HCT116 (cell line): ENCODE results near the gene GNRH2. TPM values are rescaled to one million over a fixed set of nuclear protein-coding genes. Genes with fewer than 3 reads are reported as not detected.

Experiments
- ATAC-seq: fragments of 200-7000 bp; cut with Tn5 transposase; 2 replicates; pipeline ENCODE4 v1.9.1; 2020; ENCODE audit warnings: mild to moderate bottlenecking, moderate library complexity
- BruUV-seq: library from RNA; stranded (reverse); fragments of 400-500 nt; replicated peaks from 2 replicates; lab custom pipeline; 2021; lab: Mats Ljungman, UMichigan
- CTCF ChIA-PET: fragments of 300-600 bp; sonication (Branson Sonifier 250); formaldehyde crosslinking; loops from one replicate; lab custom pipeline; 2021; ENCODE audit warnings: antibody characterized with exemption; lab: Charles Lee
- POLR2A ChIA-PET: fragments of 300-600, 350-600 bp; sonication (Branson Sonifier 250); formaldehyde crosslinking; loops from one replicate; lab custom pipeline; 2021; ENCODE audit warnings: antibody characterized with exemption; lab: Charles Lee
- RAD21 ChIA-PET, 2 experiments: fragments of 300-600 bp; sonication (Branson Sonifier 250); formaldehyde crosslinking; loops; one replicate each; lab custom pipeline; 2023; ENCODE audit warnings: low total read pairs in 2 of 2; ENCODE audit not compliant: uncharacterized antibody in 2 of 2, unreplicated experiment in 2 of 2, low non-redundant PET in 1 of 2; lab: Charles Lee
- DNase-seq: peaks from one replicate; pipeline ENCODE4 v3.0.0-alpha.2; 2010; ENCODE audit warnings: low read depth, low spot score
- H2AFZ ChIP-seq: fragments of 200-600 bp; shearing (Covaris generic), sonication (generic); 2 replicates; pipeline ENCODE4 v1.6.1; 2017; ENCODE audit warnings: low read depth, mixed run types, mixed read lengths, antibody characterized with exemption, low read length; ENCODE audit not compliant: poor library complexity, severe bottlenecking
- H3K27ac ChIP-seq: 2 replicates; pipeline ENCODE4 v1.5.1; 2012; ENCODE audit warnings: low read depth, low read length
- H3K27me3 ChIP-seq: fragments of 200-600 bp; sonication (generic); 2 replicates; pipeline ENCODE4 v1.6.1; 2016; ENCODE audit warnings: mixed run types, low read length, mixed read lengths; ENCODE audit not compliant: insufficient read depth
- H3K36me3 ChIP-seq, 2 experiments: fragments of 200-500 bp in 1 of 2; fragments of 200-600 bp in 1 of 2; sonication (Bioruptor generic) in 1 of 2; sonication (generic) in 1 of 2; 2 replicates each; pipeline versions ENCODE4 v1.5.1 to v1.6.1; 2014 to 2016; ENCODE audit warnings: low read length in 2 of 2, inconsistent platforms in 1 of 2, mixed read lengths in 1 of 2, mixed run types in 1 of 2; ENCODE audit not compliant: insufficient read depth in 2 of 2, control insufficient read depth in 1 of 2
- H3K4me1 ChIP-seq, 2 experiments: fragments of 200-600 bp in 1 of 2; sonication (generic) in 1 of 2; 2 replicates each; pipeline versions ENCODE4 v1.5.1 to v1.6.1; 2012 to 2017; ENCODE audit warnings: low read length in 2 of 2, inconsistent platforms in 1 of 2, mild to moderate bottlenecking in 1 of 2, mixed read lengths in 1 of 2, mixed run types in 1 of 2, moderate library complexity in 1 of 2; ENCODE audit not compliant: insufficient read depth in 2 of 2, control insufficient read depth in 1 of 2
- H3K4me2 ChIP-seq: fragments of 200-600 bp; sonication (generic); 2 replicates; pipeline ENCODE4 v1.6.1; 2017; ENCODE audit warnings: mixed run types, low read length, mixed read lengths
- H3K4me3 ChIP-seq, 2 experiments: fragments of 200-600 bp in 1 of 2; sonication (generic) in 1 of 2; replicated peaks in 1 of 2; 2 replicates each; pipeline ENCODE4 v1.5.1; 2011 to 2016; ENCODE audit warnings: low read length in 2 of 2, control low read depth in 1 of 2, low read depth in 1 of 2, mild to moderate bottlenecking in 1 of 2, mixed read lengths in 1 of 2, mixed run types in 1 of 2
- H3K79me2 ChIP-seq: fragments of 200-600 bp; sonication (generic); 2 replicates; pipeline ENCODE4 v1.6.1; 2017; ENCODE audit warnings: mild to moderate bottlenecking, mixed run types, low read length, moderate library complexity, mixed read lengths; ENCODE audit not compliant: insufficient read depth
- H3K9ac ChIP-seq: fragments of 200-600 bp; sonication (generic); 2 replicates; pipeline ENCODE4 v1.6.1; 2016; ENCODE audit warnings: low read length, mixed read lengths
- H3K9me2 ChIP-seq: fragments of 200-600 bp; sonication (generic), shearing (Covaris generic); 2 replicates; pipeline ENCODE4 v1.6.1; 2017; ENCODE audit warnings: mixed run types, mild to moderate bottlenecking, moderate library complexity; ENCODE audit not compliant: insufficient read depth
- H3K9me3 ChIP-seq, 2 experiments: fragments of 200-500 bp in 1 of 2; fragments of 200-600 bp in 1 of 2; sonication (Bioruptor generic) in 1 of 2; sonication (generic) in 1 of 2; 2 replicates each; pipeline ENCODE4 v1.6.1; 2014 to 2017; ENCODE audit warnings: low read length in 2 of 2, mixed read lengths in 2 of 2, inconsistent platforms in 1 of 2, low read depth in 1 of 2, mild to moderate bottlenecking in 1 of 2, mixed run types in 1 of 2, moderate library complexity in 1 of 2; ENCODE audit not compliant: control insufficient read depth in 1 of 2, insufficient read depth in 1 of 2
- H4K20me1 ChIP-seq: fragments of 200-600 bp; sonication (generic), shearing (Covaris generic); 2 replicates; pipeline ENCODE4 v1.6.1; 2017; ENCODE audit warnings: mixed run types, mild to moderate bottlenecking, moderate library complexity; ENCODE audit not compliant: insufficient read depth
- EGR1 ChIP-seq: IDR thresholded peaks from 2 replicates; pipeline ENCODE4 v1.6.1; 2012; ENCODE audit warnings: low read depth
- POLR2A ChIP-seq: IDR thresholded peaks from 2 replicates; pipeline ENCODE4 v1.7.0; 2011; ENCODE audit warnings: borderline replicate concordance; ENCODE audit not compliant: insufficient read depth, insufficient read length; ENCODE audit errors: extremely low read depth
- POLR2AphosphoS5 ChIP-seq: IDR thresholded peaks from 2 replicates; pipeline ENCODE4 v1.6.1; 2011; ENCODE audit warnings: mild to moderate bottlenecking, low read depth, low read length, moderate library complexity
- SIN3A ChIP-seq: IDR thresholded peaks from 2 replicates; pipeline ENCODE4 v1.6.1; 2012; ENCODE audit warnings: low read depth
- YY1 ChIP-seq: IDR thresholded peaks from 2 replicates; pipeline ENCODE4 v1.6.1; 2011; ENCODE audit warnings: low read length, low read depth, moderate library complexity, mild to moderate bottlenecking; ENCODE audit not compliant: insufficient replicate concordance; ENCODE audit errors: extremely low read depth
- ZFX ChIP-seq: fragments of 450-650 bp; IDR thresholded peaks from 2 replicates; pipeline ENCODE4 v1.6.1; 2017
- intact Hi-C: fragments of 100-400 bp; cut with micrococcal nuclease; formaldehyde crosslinking; loops from 2 replicates; pipeline ENCODE4 v1.10.0; 2022
- total RNA-seq: library from RNA; stranded (reverse); gene quantifications from one replicate; pipeline ENCODE4 v1.2.1, GENCODE V29; 2021; ENCODE audit not compliant: unreplicated experiment
- TF ChIP-seq, protein P1 (sequence below): IDR thresholded peaks from 2 replicates; pipeline ENCODE4 v1.6.1; 2012
- TF ChIP-seq, protein P2 (sequence below): IDR thresholded peaks from 2 replicates; pipeline ENCODE4 v1.6.1; 2011; ENCODE audit warnings: mild to moderate bottlenecking, low read length, moderate library complexity; ENCODE audit not compliant: insufficient replicate concordance; ENCODE audit errors: extremely low read depth

Gene GNRH2
- total RNA-seq, 1 experiment from 2014 or later = 0.32 TPM

DNA sequence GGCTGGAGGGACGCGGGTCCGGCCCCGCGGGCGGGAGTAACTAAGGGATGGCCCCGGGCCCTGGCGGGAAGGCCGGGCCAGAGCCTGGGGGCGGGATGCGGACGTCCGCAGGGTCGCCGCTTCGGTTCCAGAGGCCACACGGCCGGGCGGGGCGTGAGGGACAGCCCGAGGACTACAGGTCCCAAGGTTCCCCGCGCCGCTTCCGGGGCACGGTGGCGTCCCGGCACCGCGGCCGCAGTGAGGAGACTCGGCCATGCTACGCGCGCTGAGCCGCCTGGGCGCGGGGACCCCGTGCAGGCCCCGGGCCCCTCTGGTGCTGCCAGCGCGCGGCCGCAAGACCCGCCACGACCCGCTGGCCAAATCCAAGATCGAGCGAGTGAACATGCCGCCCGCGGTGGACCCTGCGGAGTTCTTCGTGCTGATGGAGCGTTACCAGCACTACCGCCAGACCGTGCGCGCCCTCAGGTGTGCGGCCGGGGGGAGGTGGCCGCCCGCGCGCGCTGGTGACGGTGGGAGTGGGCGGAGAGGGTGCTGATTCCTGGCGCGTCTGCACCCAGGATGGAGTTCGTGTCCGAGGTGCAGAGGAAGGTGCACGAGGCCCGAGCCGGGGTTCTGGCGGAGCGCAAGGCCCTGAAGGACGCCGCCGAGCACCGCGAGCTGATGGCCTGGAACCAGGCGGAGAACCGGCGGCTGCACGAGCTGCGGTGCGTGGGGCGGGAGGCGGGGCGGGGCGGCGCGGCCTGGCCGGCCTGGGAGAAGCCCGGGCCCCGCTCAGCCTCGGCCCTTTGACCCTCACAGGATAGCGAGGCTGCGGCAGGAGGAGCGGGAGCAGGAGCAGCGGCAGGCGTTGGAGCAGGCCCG, 2.6 kb downstream of the GNRH2 start, which contains the start of gene MRPS26:
Gene MRPS26, plus strand, starts transcription at position 237 of the 861 bp plus-strand sequence. Its CDS starts 17 bp downstream, at position 254.
- H3K79me2 ChIP-seq = peaks cover 27% of the 10 kb centered on the region
- no peaks in the 10 kb centered on the region for H4K20me1 ChIP-seq
- peak; percentile 94 for ATAC-seq
- RAD21 ChIA-PET = interaction anchor here in 1 of 2 experiments (0.6 kb wide), 1 partner anchor 166 kb away, joined by 6 read pairs; no protein-coding TSS in a partner anchor
- CTCF ChIA-PET = interaction anchor here (1.2 kb wide), 1 partner anchor 8 kb away, joined by 6 read pairs; no protein-coding TSS in a partner anchor
- H3K9me2 ChIP-seq = no peaks in the 10 kb centered on the region
- TF ChIP-seq ZFX (peak; percentile 99), POLR2A (peak; percentile 87), EGR1 (peak; percentile 65), SIN3A (peak; percentile 88), YY1 (peak; percentile 76), POLR2AphosphoS5 (peak; percentile 85)
- TF ChIP-seq, protein P1, sequence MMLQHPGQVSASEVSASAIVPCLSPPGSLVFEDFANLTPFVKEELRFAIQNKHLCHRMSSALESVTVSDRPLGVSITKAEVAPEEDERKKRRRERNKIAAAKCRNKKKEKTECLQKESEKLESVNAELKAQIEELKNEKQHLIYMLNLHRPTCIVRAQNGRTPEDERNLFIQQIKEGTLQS = no peak
- TF ChIP-seq, protein P2, sequence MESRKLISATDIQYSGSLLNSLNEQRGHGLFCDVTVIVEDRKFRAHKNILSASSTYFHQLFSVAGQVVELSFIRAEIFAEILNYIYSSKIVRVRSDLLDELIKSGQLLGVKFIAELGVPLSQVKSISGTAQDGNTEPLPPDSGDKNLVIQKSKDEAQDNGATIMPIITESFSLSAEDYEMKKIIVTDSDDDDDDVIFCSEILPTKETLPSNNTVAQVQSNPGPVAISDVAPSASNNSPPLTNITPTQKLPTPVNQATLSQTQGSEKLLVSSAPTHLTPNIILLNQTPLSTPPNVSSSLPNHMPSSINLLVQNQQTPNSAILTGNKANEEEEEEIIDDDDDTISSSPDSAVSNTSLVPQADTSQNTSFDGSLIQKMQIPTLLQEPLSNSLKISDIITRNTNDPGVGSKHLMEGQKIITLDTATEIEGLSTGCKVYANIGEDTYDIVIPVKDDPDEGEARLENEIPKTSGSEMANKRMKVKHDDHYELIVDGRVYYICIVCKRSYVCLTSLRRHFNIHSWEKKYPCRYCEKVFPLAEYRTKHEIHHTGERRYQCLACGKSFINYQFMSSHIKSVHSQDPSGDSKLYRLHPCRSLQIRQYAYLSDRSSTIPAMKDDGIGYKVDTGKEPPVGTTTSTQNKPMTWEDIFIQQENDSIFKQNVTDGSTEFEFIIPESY = no peak
- H3K4me3 ChIP-seq = peak within 1 kb of the TSS; percentile 73 to 97
- peak within 1 kb of the TSS; percentile 97 for H3K4me2 ChIP-seq
- H3K36me3 ChIP-seq = peaks cover 5 to 13% of the 10 kb centered on the region in 2 experiments; a peak in 2 of 4 replicates
- H3K4me1 ChIP-seq = peaks cover 4 to 27% of the 10 kb centered on the region in 2 experiments; a peak in 3 of 4 replicates
- H3K27me3 ChIP-seq = no peaks in the 10 kb centered on the region
- H3K27ac ChIP-seq = peak within 1 kb of the TSS; percentile 87
- H3K9me3 ChIP-seq = no peaks in the 10 kb centered on the region
- intact Hi-C loops = no loop called here
- peak within 1 kb of the TSS; percentile 29 for H2AFZ ChIP-seq
- peak; percentile 60 for DNase-seq
- peak within 1 kb of the TSS; percentile 88 for H3K9ac ChIP-seq
- no TSS peak for BruUV-seq
- POLR2A ChIA-PET = no interaction called here
